Measurements from ENCODE around the gene KRTAP27-1. TPM values are rescaled to one million over a fixed set of nuclear protein-coding genes. Genes with fewer than 3 reads are reported as not detected.

The KRTAP27-1 gene
- total and polyA plus RNA-seq, 2 of the 8 experiments (the other 6 are each of a cell fraction or from before 2014, with no cell fraction given) = not detected

DNA sequence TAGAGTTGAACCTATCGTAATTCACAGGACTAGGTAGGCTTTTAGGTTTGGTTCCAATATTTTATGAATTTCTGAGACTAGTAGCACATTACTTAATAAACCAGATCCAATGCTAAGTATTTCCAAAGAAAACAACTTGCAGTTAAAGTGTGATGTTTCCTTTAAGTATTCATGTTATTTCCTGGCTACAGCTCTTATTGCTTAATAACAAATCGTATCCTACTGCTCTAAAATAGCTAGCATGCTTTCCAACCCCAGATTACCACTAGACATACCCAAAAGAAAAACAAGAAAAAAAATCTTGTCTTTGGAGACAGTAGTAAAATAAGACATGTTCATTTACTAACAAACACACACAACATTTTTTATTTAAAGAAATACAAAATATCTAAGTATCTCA, 898 bp downstream of the KRTAP27-1 start:
- no peak overlapping the region for H3K4me2 ChIP-seq (ENCODE audit: insufficient read depth in 1 of 2, low read depth in 2 of 2, low read length in 2 of 2)
- H2BK5ac ChIP-seq (ENCODE audit: low read depth, low read length) = no peak overlapping the region
- H3K79me2 ChIP-seq (ENCODE audit: control insufficient read depth in 1 of 2, insufficient read depth in 2 of 2, low read length in 2 of 2) = no peaks in the 10 kb centered on the region
- POLR2A ChIA-PET (ENCODE audit: partially characterized antibody) = no interaction called here
- no peak overlapping the region for H3K9ac ChIP-seq (replicated peaks in 1 of 4; ENCODE audit: extremely low read depth in 1 of 4, low read depth in 3 of 4, low read length in 3 of 4)
- no peak overlapping the region for H2AK5ac ChIP-seq (ENCODE audit: low read depth, low read length)
- no peak overlapping the region for H2BK12ac ChIP-seq (ENCODE audit: low read depth, low read length)
- no peak for TF ChIP-seq RFX5 (IDR thresholded peaks at IDR 0.05; ENCODE audit: borderline replicate concordance, low read depth, low read length)
- no peak for TF ChIP-seq SP1 (IDR thresholded peaks at IDR 0.05; ENCODE audit: low read depth, low read length)
- no peak for TF ChIP-seq ZNF274 (IDR thresholded peaks at IDR 0.05; ENCODE audit: borderline replicate concordance, extremely low read depth, low read length)
- TF ChIP-seq SP4 (IDR thresholded peaks at IDR 0.05; ENCODE audit: low read length) = no peak
- TF ChIP-seq, protein P1, sequence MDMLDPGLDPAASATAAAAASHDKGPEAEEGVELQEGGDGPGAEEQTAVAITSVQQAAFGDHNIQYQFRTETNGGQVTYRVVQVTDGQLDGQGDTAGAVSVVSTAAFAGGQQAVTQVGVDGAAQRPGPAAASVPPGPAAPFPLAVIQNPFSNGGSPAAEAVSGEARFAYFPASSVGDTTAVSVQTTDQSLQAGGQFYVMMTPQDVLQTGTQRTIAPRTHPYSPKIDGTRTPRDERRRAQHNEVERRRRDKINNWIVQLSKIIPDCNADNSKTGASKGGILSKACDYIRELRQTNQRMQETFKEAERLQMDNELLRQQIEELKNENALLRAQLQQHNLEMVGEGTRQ (IDR thresholded peaks at IDR 0.05; ENCODE audit: low read length) = no peak
- TF ChIP-seq KDM1A (IDR thresholded peaks at IDR 0.05; ENCODE audit: borderline replicate concordance, low read length) = no peak
- no peak for TF ChIP-seq TAF1 (IDR thresholded peaks at IDR 0.05; ENCODE audit: low read depth, low read length)
- TF ChIP-seq CBX5 (IDR thresholded peaks at IDR 0.05; ENCODE audit: low read depth, low read length) = no peak
- no peak for TF ChIP-seq CTCF (IDR thresholded peaks at IDR 0.05; ENCODE audit: control extremely low read depth in 1 of 3, insufficient read depth in 1 of 3, low read depth in 1 of 3, low read length in 3 of 3)
- no peak for TF ChIP-seq EZH2 (IDR thresholded peaks at IDR 0.05; ENCODE audit: low read depth, low read length, severe bottlenecking)
- H2BK120ac ChIP-seq (replicated peaks; ENCODE audit: low read depth, low read length) = no peak overlapping the region
- H4K91ac ChIP-seq (replicated peaks; ENCODE audit: insufficient read length, low read length) = no peak overlapping the region
- no peak overlapping the region for H3K14ac ChIP-seq (ENCODE audit: insufficient read length)
- H3K27me3 ChIP-seq (replicated peaks in 1 of 4; ENCODE audit: control insufficient read depth in 3 of 4, extremely low read depth in 1 of 4, insufficient read depth in 3 of 4, low read length in 3 of 4) = no peaks in the 10 kb centered on the region
- H3K18ac ChIP-seq (ENCODE audit: extremely low read depth, low read length) = no peak overlapping the region
- H3K36me3 ChIP-seq (ENCODE audit: control insufficient read depth in 2 of 4, insufficient read depth in 4 of 4, low read length in 3 of 4) = no peaks in the 10 kb centered on the region
- no peak overlapping the region for H3K27ac ChIP-seq (ENCODE audit: low read depth, low read length)
- H4K5ac ChIP-seq (ENCODE audit: insufficient read length, low read depth, low read length) = no peak overlapping the region
- no peaks in the 10 kb centered on the region for H3K9me3 ChIP-seq (ENCODE audit: insufficient read depth in 2 of 2, low read depth in 1 of 2, low read length in 1 of 2)
- no peaks in the 10 kb centered on the region for H3K4me1 ChIP-seq (replicated peaks in 1 of 4; ENCODE audit: control insufficient read depth in 3 of 4, insufficient read depth in 4 of 4, low read length in 3 of 4)
- H3K4me3 ChIP-seq (ENCODE audit: extremely low read depth in 1 of 4, insufficient read depth in 2 of 4, low read depth in 3 of 4, low read length in 4 of 4) = no peak overlapping the region
- DNase-seq (ENCODE audit: low read depth in 1 of 2, low spot score in 2 of 2) (no peak), FAIRE-seq (no peak)
- no peaks in the 10 kb centered on the region for H3K79me1 ChIP-seq (ENCODE audit: low read depth, low read length)
- CTCF ChIA-PET (ENCODE audit: partially characterized antibody) = interaction anchor here (1.8 kb wide), 1 partner anchor 127 kb away, joined by 7 read pairs; no protein-coding TSS in a partner anchor
- no peak overlapping the region for H2AFZ ChIP-seq (ENCODE audit: low read length)
- H3K4ac ChIP-seq (replicated peaks; ENCODE audit: insufficient read length, low read depth, low read length) = no peak overlapping the region
- no peak overlapping the region for H2BK20ac ChIP-seq (ENCODE audit: low read length)
- H4K8ac ChIP-seq (ENCODE audit: extremely low read depth, insufficient read depth, low read length) = no peak overlapping the region
- no peak overlapping the region for H3K56ac ChIP-seq (replicated peaks; ENCODE audit: insufficient read length, low read depth, low read length)
- H3K23ac ChIP-seq (ENCODE audit: insufficient read length) = no peak overlapping the region
- no peaks in the 10 kb centered on the region for H4K20me1 ChIP-seq (replicated peaks in 1 of 2; ENCODE audit: control insufficient read depth in 1 of 2, insufficient read depth in 2 of 2, low read length in 2 of 2)
- WGBS, 2 experiments (ENCODE audit: extremely low coverage in 1 of 2, insufficient coverage in 1 of 2, insufficient read length in 1 of 2, insufficient replicate concordance in 2 of 2, low coverage in 1 of 2, low lambda C conversion rate in 2 of 2, missing lambda C conversion rate in 1 of 2) = 94% methylated on average over 2 of the region's 2 CpGs; no CpG with 5 or more reads in 1 of the 2 experiments
- H3K23me2 ChIP-seq (ENCODE audit: low read depth, low read length) = no peaks in the 10 kb centered on the region
- no peak overlapping the region for H2BK15ac ChIP-seq (ENCODE audit: low read length)

Measured in H1 (cell line).